H54 (cell line): ENCODE data around the gene NFE2L3.

Experiments
- DNase-seq: peaks from one replicate; pipeline ENCODE4 v3.0.0; 2011; ENCODE audit warnings: low spot score, mixed read lengths; ENCODE audit not compliant: insufficient read length
- FAIRE-seq: peaks from 3 replicates; lab custom pipeline; 2011; peaks lifted over from hg19 to GRCh38; lab: Jason Lieb, UNC
- POLR2A ChIP-seq: IDR thresholded peaks from 2 replicates; pipeline ENCODE4 v1.6.1; 2011; ENCODE audit warnings: low read depth, mild to moderate bottlenecking, low read length

The NFE2L3 gene

DNA sequence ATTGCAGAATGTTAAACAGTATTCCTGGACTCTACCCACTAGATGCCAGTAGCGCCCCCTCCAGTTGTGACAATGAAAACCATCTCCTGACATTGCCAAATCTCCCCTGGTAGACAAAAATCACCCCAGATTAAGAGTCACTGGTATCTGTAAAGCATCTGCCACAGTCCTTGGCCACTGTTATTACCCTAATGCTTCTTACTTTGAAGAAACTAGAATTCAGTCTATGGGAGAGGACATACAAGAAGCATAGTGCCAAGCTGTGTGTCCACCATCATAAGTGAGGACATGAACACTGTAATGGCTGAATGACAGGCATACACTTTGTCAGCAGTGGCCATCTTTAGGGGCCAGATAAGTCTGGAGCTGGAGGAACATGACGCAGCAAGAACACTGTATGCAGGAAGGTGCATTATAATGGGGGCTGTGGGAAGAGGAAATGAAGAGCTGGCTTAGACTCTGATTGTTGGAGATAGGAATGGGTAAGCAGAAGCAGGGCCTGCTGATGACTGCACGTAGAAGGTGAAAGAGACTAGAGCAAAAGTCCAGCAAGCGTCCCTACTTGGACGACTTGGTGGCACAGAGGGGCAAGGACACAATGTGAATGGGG lies 82.0 kb downstream of the NFE2L3 start:
- DNase-seq = no peak
- no peak for FAIRE-seq
- no peak for TF ChIP-seq POLR2A
